Epidermal melanocyte (primary cell): ENCODE measurements around the gene ABHD17C.
"Not testable (repeated sequence)": the region's sequence is repeated elsewhere in the genome, so short reads cannot be mapped to it uniquely, and the experiment has no call there.

ENCODE experiments used
- DNase-seq: peaks from one replicate; pipeline ENCODE4 v3.0.0; 2011; ENCODE audit warnings: low spot score; ENCODE audit not compliant: insufficient read length

ABHD17C gene

GRCh38 chr15:80763235-80763634, 68.1 kb downstream of the ABHD17C start:
- DNase-seq, result not testable (repeated sequence)

DNA sequence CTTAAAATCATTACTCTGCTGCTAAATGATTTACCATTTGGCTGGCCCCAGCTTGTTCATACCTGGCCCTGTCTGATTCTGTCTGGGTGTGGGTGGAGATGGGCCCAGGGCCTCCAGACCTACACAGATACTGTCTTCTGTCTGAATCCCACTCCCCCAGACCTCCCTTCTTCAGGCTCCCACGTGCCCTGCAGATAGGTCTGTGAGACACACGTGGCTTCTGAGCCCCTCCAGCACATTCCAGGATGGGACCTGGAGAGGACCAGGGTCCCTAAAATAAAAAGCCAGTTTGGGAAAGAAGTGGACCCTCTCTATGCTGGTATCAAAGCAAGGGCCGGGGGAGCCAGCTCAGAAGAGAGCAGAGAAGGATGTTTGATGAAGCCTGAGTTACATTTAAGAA, 69.4 kb downstream of the ABHD17C start:
- no peak for DNase-seq

GRCh38 chr15:80766275-80766674, 71.2 kb downstream of the ABHD17C start:
- DNase-seq, result no peak

- no peak for DNase-seq
Measured at GRCh38 chr15:80768158-80768557, 73.0 kb downstream of the ABHD17C start.

DNA sequence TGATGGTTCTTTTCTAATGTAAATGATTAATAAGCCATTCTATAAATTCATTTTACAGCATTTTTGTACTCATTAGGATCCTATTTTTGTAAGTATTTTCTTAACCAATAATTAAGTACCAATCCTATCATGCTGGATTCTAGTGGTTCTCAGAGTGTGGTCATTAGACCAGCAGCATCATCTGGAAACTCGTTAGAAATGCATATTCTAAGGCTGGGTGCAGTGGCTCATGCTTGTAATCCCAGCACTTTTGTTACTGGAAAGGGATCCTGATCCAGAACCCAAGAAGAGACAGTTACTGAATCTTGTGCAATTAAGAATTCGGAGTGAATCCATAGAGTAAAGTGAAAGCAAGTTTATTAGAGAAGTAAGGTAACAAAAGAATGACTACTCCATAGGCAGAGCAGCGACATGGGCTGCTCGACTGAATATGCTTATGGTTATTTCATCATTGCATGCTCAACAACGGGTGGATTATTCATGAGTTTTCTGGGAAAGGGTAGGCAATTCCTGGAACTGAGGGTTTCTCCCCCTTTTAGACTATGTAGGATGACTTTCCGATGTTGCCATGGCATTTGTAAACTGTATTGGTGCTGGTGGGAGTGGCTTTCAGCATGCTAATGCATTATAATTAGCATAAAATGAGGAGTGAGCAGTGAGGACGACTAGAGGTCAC, 74.2 kb downstream of the ABHD17C start:
- DNase-seq, result no peak

GRCh38 chr15:80769829-80770705, 75.0 kb downstream of the ABHD17C start:
- no peak for DNase-seq

GRCh38 chr15:80773122-80773551, 78.0 kb downstream of the ABHD17C start:
- DNase-seq, result no peak

- no peak for DNase-seq
Measured at GRCh38 chr15:80773792-80774352, 78.8 kb downstream of the ABHD17C start.

DNA sequence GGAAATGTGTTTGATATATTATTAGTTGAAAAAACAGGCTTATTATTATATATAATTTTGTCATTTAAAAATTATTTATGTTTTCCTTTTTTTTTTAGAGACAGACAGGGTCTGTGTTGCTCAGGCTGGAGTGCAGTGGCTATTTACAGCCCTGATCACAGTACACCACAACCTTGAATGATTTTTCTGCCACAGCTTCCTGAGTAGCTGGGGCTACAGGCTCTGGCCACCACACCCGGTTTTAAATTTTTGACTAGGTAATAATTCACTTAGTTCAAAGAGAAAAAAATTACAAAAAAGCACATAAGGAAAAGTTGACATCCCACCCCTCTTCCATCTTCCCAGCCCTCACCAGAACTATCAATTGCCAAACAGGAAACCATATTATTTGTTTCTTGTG, 79.4 kb downstream of the ABHD17C start:
- no peak for DNase-seq

GRCh38 chr15:80775338-80775737, 80.2 kb downstream of the ABHD17C start:
- DNase-seq, result no peak

DNA sequence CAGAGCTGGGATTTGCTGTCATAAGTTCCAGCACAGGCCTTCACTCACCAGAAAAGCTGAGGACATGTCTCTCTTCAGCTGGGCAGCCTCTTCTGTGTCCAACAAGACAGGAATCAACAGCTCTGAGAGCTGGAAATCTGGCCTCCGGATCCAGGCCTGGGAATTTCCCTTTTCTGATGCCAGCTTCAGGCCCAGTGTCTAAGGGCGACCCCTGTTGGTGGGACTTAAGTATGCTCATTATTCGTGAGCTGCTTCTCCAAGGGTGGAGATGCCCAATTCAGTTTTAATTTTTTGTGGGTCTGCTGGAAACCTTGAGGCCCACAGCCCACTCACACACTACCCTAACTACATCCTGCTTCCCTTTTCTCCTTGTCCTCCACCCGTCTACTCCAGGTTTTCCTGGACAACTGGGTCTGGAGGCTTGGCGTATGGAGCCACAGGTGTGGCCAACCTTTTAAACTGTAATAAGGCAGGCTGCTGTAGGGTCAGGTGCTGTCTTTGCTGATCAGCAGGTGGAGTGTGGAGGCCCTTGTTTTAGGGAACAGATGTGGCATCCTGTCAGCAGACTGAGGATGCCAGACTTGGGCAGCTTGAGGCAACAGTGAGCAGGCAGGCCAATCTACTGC, 81.4 kb downstream of the ABHD17C start:
- DNase-seq, result peak; percentile 47

- DNase-seq, result no peak
Measured at GRCh38 chr15:80777137-80777536, 82.0 kb downstream of the ABHD17C start.

DNA sequence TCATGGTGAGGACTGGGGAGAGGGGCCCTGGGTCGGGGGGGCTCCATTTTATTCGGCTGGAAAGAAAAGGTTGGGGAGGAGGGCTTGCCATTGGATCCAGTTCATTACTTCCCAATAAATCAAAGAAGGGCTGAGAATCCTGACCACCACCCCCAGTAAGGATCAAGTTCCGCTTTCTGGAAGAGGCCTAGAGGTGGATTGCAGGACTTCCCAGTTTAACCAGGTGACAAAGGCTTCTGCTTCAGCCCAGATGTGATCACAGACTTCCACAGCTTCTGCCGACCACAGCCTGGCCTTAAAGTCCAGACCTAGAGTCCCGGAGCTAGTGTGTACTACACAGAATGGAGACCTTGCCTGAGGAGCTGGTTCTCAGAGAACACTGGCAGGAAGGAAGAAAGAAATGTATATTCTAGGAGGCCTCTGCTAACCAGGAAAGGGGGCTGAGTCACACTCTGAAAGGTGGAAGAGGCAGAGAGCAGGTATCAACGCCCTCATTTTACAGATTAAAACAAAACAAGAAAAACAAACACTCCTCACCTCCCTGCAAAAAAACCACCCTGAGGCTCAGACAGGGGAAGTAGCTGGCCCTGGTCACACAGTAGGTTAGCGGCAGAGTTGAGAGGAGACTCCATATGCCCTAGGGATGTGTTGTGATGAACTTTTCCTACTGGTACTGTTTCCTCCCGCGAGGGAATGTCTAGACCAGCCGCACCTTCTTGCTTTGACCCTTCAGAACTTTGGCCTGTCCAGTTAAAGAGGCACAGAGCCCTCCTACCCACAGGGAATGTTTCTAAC, 82.9 kb downstream of the ABHD17C start:
- no peak for DNase-seq

GRCh38 chr15:80778621-80778963, 83.5 kb downstream of the ABHD17C start:
- no peak for DNase-seq

DNA sequence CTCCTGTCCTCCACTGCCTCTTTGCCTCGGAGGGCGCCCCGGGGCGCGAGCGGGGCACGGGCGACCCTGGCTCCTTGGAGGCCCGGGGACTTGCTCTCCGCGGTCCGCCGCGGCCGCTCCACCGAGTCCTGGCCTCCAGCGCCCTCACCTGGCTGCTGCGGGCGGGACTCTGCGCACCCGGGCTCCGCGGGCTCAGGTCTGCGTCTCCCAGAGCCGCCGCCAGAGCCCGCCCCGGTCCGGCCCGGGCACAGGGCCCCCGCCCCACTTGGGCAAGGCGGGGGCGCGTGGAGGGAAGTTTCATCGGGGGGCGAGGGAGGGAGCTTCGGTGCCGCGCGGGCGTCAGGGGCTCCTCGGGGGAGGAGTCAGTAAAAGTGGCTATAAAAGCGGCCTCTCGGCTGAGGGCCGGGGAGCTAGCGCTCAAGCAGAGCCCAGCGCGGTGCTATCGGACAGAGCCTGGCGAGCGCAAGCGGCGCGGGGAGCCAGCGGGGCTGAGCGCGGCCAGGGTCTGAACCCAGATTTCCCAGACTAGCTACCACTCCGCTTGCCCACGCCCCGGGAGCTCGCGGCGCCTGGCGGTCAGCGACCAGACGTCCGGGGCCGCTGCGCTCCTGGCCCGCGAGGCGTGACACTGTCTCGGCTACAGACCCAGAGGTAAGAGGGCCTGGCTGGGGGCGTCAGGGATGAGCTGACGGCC, 84.0 kb downstream of the ABHD17C start, which contains the start of gene CEMIP:
Gene CEMIP (plus strand): TSS at position 407 of the 694 bp plus-strand sequence. CDS start 94,510 bp downstream, outside the sequence.
- DNase-seq, result peak; percentile 59

GRCh38 chr15:80779658-80780415, 84.7 kb downstream of the ABHD17C start:
- peak; percentile 44 for DNase-seq

GRCh38 chr15:80780416-80781221, 85.5 kb downstream of the ABHD17C start:
- no peak for DNase-seq

GRCh38 chr15:80783260-80783659, 88.2 kb downstream of the ABHD17C start:
- DNase-seq, result no peak

- DNase-seq, result no peak
Measured at GRCh38 chr15:80785335-80785734, 90.2 kb downstream of the ABHD17C start.
